BE2C (cell line): ENCODE measurements around the gene HUNK.

Experiments used
- DNase-seq: peaks from one replicate; pipeline ENCODE4 v3.0.0-alpha.2; 2020
- H3K27me3 ChIP-seq: fragments of 250-450 bp; sonication (Bioruptor Pico); 2 replicates; pipeline ENCODE4 v1.5.1; 2020; ENCODE audit warnings: mild to moderate bottlenecking
- H3K36me3 ChIP-seq: fragments of 250-450 bp; sonication (Bioruptor Pico); 2 replicates; pipeline ENCODE4 v1.5.1; 2020; ENCODE audit warnings: mild to moderate bottlenecking
- H3K4me1 ChIP-seq: fragments of 250-450 bp; sonication (Bioruptor Pico); 2 replicates; pipeline ENCODE4 v1.5.1; 2020
- H3K4me3 ChIP-seq: 2 replicates; pipeline ENCODE4 v1.5.1; 2011; ENCODE audit warnings: low read depth, low read length
- H3K9me3 ChIP-seq: fragments of 250-450 bp; sonication (Bioruptor Pico); 2 replicates; pipeline ENCODE4 v1.5.1; 2020
- CTCF ChIP-seq: IDR thresholded peaks from 2 replicates; pipeline ENCODE4 v1.5.1; 2012; ENCODE audit warnings: mild to moderate bottlenecking, low read depth, low read length

Gene HUNK

GRCh38 chr21:31988492-31989290 is 115.9 kb downstream of the HUNK start:
- no peak overlapping the region for H3K4me3 ChIP-seq
- H3K36me3 ChIP-seq, result no peaks in the 10 kb centered on the region
- TF ChIP-seq CTCF, result no peak
- H3K9me3 ChIP-seq, result no peaks in the 10 kb centered on the region
- no peaks in the 10 kb centered on the region for H3K27me3 ChIP-seq
- no peak for DNase-seq
- no peaks in the 10 kb centered on the region for H3K4me1 ChIP-seq

GRCh38 chr21:31991356-31992331 is 118.8 kb downstream of the HUNK start:
- H3K36me3 ChIP-seq, result no peaks in the 10 kb centered on the region
- no peaks in the 10 kb centered on the region for H3K27me3 ChIP-seq
- TF ChIP-seq CTCF, result peak; percentile 39; the same call in 1 of the 2 replicates
- DNase-seq, result peak; percentile 40
- no peaks in the 10 kb centered on the region for H3K9me3 ChIP-seq
- H3K4me3 ChIP-seq, result no peak overlapping the region
- H3K4me1 ChIP-seq, result no peaks in the 10 kb centered on the region

GRCh38 chr21:31992391-31992790 is 119.6 kb downstream of the HUNK start:
- Histone ChIP-seq H3K36me3 (no peaks in the 10 kb centered on the region), H3K27me3 (no peaks in the 10 kb centered on the region), H3K9me3 (no peaks in the 10 kb centered on the region), H3K4me3 (no peak overlapping the region), H3K4me1 (no peaks in the 10 kb centered on the region)
- no peak for TF ChIP-seq CTCF
- DNase-seq, result no peak

GRCh38 chr21:31993826-31994825 is 121.3 kb downstream of the HUNK start:
- no peak overlapping the region for H3K4me3 ChIP-seq
- H3K9me3 ChIP-seq, result no peaks in the 10 kb centered on the region
- DNase-seq, result no peak
- no peaks in the 10 kb centered on the region for H3K4me1 ChIP-seq
- H3K27me3 ChIP-seq, result no peaks in the 10 kb centered on the region
- no peaks in the 10 kb centered on the region for H3K36me3 ChIP-seq
- no peak for TF ChIP-seq CTCF

- Histone ChIP-seq H3K4me1 (no peaks in the 10 kb centered on the region), H3K36me3 (no peaks in the 10 kb centered on the region), H3K9me3 (no peaks in the 10 kb centered on the region), H3K4me3 (no peak overlapping the region), H3K27me3 (no peaks in the 10 kb centered on the region)
- DNase-seq, result peak; percentile 22
- TF ChIP-seq CTCF, result no peak
Measured at GRCh38 chr21:31997191-31997590, 124.4 kb downstream of the HUNK start.
